GM18873 (cell line): ENCODE measurements around the gene TBC1D16.

Experiments
- ATAC-seq: cut with Tn5 transposase; IDR thresholded peaks from one replicate; pipeline ENCODE4 v1.9.1; 2021; ENCODE audit warnings: mild to moderate bottlenecking, moderate library complexity, moderate number of reproducible peaks; ENCODE audit not compliant: unreplicated experiment, low FRiP score

The TBC1D16 gene

DNA sequence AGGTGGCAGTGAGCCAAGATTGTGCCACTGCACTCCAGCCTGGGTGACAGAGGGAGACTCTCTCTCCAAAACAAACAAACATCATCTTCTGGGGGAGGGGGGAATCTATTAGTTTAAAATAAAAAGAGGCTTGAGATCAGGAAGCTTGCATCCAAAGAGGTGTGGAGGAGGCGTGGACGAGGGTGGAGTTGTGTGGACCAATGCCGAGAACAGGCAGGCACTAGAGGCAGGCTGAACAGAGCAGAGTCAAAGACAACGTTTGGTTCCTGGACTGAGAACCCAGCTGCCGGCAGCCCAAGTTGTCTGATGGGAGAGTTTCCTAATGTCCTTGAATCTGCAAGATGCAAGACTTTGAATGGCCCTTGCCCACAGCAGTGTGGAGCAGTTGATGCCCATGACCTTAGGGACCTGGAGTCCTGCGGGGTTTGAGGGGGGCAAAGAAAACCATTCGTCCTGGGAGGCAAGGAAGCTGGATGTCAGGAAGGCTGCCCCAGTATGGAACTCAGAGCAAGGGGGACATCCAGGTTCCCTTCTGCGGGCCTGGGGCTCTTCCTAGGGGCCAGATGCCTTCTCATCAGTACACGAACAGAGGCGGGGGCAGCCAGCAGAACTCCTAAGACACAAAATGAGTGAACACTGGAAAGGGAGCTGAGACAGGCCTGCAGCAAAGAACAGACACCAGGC lies 9.2 kb downstream of the TBC1D16 start:
- ATAC-seq: no peak

DNA sequence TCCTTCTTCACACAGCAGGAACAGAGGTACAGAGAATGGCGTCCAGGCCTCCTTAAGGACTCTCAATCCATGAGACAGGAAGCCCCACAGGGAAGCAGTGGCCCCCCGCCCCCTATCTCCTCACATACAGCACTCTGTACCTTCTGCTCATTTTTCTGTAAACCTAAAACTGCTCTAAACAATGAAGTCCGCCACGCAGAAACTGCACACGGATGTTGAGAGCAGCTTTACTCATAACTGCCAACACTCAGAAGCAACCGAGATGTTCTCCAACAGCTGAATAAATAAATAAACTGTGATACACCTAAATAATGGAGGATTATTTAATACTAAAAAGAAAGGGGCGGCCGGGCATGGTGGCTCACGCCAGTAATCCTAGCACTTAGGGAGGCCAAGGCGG lies 9.9 kb downstream of the TBC1D16 start:
- ATAC-seq: no peak

DNA sequence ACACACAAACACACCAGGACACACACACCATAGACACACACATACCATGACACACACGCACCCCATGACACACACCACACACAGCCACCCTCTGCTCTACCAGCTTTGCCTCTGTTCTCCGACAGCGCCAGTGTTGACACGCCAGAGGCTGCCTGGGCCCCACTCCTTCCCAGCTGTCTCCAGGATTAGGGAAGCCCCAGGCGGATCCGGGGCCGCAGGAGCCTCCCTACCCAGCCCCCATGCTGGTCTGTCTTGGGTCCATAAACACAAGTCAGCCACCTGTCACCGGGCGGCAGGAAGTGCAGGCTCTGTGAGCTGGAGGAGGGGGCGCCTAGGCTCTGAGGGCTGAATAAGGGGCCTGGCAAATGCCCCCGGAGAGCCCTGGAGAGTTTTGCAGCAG lies 10.5 kb downstream of the TBC1D16 start:
- ATAC-seq: no peak

DNA sequence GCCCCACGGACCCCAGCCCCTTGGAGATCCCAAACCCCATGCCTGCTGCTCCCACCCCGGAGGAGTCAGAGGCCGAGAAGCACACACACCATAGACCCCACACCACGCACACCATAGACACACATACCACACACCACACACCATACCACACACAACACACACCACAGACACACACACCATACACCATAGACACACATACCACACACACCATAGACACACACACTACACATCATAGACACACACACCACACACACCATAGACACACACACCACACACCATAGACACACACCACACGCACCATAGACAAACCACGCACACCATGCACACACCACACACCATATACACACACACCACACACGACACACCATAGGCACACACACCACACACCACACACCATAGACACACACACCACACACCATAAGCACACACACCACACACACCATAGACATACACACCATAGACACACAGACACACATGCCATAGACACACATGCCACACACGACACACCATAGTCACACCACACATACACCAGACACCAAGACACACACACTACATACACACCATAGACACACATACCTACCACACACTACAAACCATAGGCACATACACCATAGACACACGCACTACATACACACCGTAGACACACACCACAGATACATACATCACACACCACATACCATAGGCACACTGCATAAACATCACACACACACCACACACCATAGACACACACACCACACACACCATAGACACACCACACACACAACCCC lies 11.3 kb downstream of the TBC1D16 start:
- ATAC-seq: no peak

DNA sequence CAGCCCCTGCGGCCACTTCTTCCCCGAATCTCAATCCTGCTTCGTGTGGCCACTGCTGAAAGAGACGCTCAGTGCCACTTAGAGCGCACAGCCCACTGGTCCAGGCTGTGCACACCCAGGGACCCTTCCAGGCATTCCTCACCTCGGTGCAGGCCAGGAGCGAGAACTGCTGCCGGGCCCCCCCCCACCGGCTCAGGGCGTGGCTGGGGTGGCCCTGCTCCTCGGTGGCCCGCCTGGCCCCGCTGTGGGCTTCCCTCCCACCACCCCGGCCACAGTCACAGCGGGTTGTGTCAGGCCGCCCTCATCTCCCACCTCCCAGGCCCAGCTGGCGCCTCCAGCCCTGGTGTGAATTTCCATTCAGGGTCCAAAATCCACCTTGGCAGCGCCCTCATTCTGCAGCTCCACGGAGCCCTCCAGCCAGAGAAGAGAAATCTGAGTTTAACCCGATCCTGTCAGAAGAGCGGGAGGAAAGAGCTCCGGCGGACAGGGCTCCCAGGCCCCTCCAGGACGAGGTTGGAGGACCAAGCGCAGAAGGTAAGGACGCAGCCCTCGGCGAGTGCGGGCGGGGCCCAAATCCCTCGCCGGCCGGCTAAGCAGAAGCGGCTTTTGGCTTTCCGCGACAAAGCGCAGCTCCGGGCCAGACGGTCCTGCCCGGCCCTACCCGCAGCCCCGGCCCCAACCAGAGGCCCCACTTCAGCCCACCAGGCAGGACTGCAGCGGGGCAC lies 12.0 kb downstream of the TBC1D16 start:
- no peak for ATAC-seq

DNA sequence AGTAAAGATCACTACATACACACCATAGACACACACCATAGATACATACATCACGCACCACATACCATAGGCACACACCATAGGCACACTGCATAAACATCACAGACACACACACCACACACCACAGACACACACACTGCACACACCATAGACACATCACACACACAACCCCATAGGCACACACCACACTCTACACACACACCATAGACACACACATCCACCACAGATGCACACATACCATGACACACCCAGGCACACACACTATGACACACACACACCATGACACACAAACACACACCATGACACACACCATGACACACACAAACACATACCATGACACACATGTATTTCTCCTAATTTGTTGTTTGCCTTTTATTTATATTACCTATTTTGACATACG lies 14.1 kb downstream of the TBC1D16 start:
- no peak for ATAC-seq

DNA sequence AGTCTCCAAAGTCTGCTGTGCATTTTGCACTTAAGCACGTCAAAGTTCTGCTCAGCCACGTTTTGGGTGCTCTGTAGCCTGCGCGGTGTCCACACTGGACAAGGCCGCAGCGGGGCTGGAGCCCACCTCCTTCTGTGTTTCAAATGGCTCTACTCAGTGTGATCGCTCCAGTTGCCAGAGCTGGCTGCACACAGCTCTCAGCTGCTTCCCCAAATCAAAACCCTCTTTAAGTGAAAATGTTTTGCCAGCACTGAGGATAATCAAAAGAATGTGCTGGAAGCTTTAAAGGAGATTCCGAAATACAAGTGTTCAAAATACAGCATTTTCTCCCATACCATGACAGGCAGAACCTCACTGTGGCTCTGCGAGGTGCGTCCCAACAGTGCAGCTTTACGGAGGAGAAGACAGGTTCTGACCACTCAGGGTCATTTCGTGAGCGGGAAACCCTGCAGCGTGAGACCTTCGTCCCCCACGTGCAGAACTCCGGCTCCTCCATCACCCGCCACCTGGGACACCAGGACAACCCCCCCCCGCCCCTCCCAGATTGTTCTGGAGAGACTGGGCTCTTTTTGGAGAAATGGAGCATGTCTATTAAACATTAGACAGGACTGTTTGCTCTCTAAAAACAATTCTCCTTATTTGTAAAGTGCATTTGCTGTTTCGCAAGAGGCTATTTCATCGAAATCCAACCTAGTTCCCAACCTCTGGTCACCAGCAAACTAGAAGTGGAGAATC lies 16.6 kb downstream of the TBC1D16 start:
- no peak for ATAC-seq

DNA sequence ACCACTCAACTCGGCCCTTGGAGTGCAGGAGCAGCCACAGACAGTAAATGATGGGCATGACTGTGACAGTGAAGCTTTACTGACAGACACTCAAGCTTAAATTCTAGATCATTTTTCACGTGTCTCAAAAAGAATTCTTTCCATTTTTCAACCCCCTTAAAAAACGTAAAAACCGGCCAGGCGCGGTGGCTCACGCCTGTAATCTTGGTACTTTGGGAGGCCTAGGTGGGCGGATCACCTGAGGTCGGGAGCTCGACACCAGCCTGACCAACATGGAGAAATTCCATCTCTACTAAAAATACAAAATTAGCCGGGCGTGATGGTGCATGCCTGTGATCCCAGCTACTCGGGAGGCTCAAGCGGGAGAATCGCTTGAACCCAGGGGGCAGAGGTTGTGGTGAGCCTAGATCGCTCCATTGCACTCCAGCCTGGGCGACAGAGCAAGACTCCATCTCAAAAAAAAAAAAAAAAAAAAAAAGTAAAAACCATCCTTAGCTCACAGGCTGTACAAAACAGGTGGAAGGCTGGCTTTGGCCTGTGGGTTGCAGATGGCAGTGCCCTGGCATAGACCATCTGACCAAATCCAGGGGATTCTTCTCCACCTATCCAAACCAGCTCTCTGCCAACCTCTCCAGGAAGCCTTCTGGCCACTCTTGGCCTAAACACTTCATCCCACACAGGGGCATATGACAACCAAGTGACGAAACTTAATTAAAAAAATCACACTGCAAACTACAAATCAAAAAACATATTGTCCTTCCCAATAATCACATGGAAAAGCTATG lies 18.3 kb downstream of the TBC1D16 start:
- no peak for ATAC-seq

DNA sequence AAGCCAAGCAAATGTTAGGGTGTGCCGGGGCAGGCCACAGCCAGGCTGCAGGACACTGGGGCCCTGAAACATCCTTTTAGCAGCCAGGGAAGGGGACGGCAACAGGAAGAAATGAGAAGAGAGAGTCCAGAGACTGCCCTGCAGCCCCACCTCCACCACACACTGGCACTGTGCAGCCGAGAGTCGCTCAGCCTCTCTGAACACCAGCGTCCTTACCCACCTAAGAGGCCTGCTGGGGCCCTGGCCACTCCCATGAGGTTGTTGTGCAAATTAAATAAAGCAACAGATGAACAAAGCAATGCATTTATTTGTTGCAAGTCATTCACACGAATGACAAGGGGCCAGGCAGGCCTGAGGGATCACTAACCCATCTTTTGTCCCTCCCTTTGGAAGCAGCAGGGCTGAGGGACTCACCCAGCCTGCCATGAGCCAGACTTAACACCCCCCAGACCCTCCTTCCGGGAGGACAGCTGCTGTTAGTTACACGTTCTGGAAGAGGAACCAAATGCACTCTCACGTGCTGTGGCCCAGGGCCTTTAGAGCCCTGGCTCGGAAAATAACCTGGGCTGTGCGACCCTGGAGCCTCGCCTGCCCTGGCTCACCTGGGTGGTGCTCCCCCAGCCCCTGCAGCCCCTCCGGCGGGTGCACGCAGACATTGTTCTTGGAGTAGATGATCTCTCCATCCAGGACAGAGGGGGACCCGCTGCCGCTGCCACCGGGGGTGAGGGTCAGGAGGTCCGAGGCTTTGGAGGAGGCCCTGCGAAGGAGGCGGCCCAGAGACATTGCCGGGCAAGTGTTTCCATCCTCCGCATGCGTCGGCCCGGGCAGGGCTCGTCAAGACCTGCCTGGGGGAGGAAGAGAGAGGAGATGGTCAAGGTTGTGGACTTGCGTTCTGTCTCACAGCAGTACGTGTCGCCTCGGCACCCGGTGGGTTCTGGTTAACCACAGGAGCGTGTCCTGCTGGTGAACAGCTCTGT lies 22.6 kb downstream of the TBC1D16 start:
- no peak for ATAC-seq

DNA sequence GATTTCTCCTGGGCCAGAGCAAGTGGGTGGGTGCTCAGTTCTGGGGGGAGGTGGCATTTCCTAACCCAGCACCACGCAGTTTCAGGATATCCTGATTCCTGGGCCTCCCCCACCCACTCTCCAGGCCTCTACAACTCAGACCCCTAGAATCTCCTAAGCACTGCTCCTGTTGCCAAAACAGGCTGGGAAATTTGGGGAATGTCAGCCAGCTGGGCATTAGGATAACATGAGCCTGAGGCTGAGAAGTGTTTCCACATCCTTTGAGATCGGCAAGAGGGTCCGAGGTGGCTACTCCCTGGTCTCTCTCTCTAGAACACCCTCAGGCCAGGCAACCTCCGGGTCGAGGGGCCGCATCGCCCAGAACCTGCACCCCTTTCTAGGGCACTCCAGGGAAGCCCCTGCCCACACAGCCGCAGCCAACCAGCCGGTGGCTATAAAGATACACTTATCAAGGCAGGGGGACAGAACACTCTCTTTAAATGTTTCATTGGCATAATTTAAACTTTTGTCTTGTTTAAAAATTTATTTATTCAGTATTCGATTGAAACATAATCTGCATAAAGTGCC lies 23.6 kb downstream of the TBC1D16 start:
- ATAC-seq: no peak

DNA sequence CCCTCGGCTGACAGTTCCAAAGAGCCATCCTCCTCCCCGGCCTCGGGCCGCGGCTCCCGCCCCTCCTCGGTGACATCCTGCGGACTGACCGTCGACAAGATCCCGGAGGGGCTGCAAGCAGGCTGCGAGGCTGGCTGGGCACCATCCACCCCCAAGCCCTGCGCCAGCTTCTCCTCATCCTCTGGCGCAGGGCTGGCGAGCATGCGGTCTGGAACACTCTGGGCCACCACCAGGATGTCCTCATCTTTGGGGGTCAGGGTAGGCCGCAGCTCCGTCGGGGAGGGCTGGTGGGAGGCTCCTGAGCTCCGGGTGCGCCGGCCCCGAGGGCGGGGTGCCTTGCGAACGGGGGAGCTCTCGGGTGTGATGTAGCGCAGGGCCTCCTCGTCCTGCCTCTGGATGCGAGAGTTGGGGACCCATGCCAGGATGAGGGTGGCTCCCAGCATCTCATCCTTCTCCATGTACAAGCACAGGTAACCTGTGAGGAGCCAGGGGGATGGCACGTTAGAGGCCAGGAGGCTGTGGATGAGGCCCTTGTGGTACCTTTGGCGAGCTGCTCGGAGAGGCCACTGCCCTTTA lies 25.3 kb downstream of the TBC1D16 start:
- no peak for ATAC-seq

DNA sequence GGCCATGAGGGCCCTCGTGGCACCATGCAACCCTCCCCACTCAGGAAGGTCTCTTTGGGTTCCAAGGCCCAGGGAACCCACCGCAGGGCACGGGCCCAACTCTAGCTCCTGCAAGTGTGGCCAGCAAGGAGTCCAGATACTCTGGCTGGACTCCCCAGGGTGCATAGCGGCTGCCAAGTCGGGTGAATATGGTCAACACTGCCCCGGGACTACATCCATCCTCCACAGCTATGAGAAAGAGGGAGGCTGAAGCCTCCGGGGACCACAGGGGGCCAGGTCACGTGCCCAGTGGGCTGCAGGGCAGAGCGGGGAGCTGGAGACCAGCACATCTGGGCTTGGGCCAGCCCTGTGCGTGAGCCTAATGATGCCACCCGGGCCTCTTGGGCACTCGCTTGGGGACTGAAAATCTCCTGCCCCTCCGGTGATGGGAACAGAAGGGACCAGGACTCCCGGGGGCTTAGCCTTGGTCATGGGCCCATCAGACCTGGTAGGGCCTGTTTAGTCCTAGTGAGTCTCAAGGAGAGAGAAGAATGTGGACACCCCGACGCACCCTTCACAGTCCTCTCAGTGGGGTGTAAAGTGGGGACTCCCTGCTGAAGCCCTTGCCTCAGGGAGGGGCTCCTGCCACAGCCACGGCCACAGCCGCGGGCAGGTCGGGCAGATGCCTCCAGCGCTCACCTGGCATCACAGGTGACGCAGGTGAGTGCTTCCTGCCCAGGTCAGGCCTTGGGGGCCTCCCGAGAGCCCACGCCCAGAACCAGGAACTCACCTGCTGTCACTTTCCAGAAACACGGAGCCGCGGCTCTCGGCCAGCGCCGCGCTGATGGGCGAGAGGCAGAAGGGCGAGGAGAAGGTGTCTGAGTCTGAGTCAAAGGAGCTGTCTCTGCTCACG lies 26.0 kb downstream of the TBC1D16 start:
- ATAC-seq: no peak

DNA sequence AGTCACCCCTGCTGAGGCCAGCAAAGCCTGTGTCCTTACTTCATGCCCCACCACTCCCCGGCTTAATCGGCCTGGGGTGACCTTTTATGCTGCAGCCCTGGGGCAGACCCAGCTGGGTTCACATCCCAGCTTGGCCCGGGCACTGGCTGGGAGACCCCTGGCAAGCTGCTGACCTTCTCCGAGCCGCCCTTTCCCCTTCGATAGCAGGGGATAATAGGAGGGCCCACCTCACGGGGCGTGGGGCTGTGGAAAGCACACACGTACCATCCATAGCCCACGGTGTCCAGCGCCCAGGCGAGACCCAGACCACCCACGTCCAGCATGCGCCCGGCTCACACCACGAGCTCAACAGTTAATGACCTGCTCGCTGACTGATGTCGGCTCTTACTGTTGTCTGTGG lies 26.8 kb downstream of the TBC1D16 start:
- ATAC-seq: no peak

DNA sequence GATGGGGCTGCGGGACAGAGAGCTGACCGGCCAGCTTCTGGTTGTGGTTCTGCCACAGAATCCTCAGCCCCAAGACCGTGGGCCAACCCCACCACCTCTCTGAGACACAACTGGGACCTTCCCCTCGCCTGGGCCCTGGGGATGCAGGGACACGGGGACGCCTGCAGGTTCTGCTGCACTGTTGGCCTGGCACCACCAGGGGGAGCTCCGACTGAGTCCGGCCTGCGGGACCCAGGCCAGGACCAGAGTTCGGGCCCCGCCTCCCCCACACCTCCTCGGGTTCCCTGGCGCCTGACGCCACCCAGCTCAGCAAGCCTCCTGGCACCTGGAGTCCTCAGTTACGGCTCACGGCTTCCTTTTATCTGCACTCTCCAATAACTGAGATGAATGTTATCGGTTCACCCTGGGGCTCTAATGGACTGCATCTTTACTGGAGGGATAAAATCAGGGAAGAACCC lies 27.3 kb downstream of the TBC1D16 start:
- ATAC-seq: no peak

DNA sequence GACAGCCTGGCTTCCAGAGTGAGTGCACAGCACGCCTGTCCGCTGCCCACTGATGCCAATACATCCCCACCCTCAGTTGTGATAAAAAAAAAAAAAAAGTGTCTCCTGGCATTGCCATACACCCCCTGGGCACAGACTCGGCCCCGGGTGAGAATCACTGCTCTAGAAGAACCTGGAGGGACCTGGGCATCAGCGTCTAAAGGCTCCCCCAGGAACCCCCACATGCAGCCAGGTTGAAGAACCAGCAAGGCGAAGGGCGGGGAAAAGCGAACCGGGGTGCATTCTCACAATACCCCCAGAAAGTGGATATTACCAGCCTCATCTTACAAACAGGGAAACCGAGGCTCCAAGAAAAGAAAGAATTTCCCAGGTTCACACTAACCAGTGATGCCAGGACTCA lies 27.7 kb downstream of the TBC1D16 start:
- ATAC-seq: no peak

DNA sequence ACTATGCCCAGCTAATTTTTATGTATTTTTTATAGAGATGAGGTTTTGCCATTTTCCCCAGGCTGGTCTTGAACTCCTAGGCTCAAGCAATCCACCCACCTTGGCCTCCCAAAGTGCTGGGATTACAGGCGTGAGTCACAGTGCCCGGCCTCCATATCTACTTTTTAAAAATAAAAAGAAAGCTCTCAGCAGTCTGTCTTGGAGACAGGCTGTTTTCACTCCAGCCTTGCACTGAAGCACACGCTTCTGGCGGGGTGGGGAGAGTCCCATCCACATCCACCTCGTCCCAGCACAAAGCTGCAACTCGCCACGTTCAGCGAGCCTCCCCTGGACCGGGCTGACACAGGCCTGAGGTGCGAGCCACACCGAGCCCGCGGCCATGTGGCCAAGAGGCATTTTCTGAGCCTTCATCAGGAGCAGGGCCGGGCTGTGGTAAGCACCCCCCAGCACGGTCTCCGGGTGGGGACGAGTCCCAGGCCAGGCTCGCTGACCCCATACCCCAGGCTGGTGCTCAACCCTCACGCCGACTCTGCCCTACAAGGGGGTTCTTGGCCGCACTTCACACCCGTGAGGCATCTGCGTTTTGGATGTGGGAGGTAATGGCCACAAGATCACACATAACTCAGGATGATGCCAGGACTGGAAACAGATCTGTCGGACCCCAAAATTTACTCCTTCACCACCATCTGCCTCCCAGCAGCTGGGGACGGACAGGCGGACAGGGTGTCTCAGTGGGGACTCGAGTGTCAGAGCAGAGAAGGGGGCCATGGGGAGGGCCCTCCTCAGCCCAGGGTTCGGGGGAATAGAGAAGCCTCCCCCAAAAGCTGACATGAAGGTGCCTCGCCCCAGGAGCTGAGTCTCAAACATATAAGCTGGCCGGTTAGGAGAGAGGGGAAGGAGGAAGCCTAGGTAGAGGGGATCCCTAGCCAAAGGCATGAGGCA lies 28.6 kb downstream of the TBC1D16 start:
- ATAC-seq: no peak
